MM.1S (cell line): ENCODE measurements around the gene TACO1.

Source experiments
- DNase-seq: peaks from one replicate; pipeline ENCODE4 v3.0.0-alpha.2; 2015
- H2AFZ ChIP-seq: fragments of 300-600 bp; sonication (generic); 2 replicates; pipeline ENCODE4 v1.6.0; 2016; ENCODE audit warnings: antibody characterized with exemption, low read length
- H3F3A ChIP-seq: fragments of 300-600 bp; sonication (generic); 2 replicates; pipeline ENCODE4 v1.6.1; 2016; ENCODE audit warnings: mild to moderate bottlenecking, antibody characterized with exemption, low read length, moderate library complexity, mixed read lengths; ENCODE audit not compliant: insufficient read depth
- H3K27ac ChIP-seq: fragments of 300-600 bp; sonication (generic); 2 replicates; pipeline ENCODE4 v1.5.1; 2016; ENCODE audit warnings: mild to moderate bottlenecking, low read length
- H3K27me3 ChIP-seq: fragments of 300-600 bp; sonication (generic); replicated peaks from 2 replicates; pipeline ENCODE4 v1.6.0; 2016; ENCODE audit warnings: low read length; ENCODE audit not compliant: insufficient read depth
- H3K36me3 ChIP-seq: fragments of 300-600 bp; sonication (generic); replicated peaks from 2 replicates; pipeline ENCODE4 v1.6.1; 2016; ENCODE audit warnings: mild to moderate bottlenecking, low read length, mixed read lengths; ENCODE audit not compliant: insufficient read depth
- H3K4me1 ChIP-seq: fragments of 300-600 bp; sonication (generic); 2 replicates; pipeline ENCODE4 v1.6.1; 2016; ENCODE audit warnings: low read length, mixed read lengths
- H3K4me2 ChIP-seq: fragments of 300-600 bp; sonication (generic); 2 replicates; pipeline ENCODE4 v1.6.0; 2016; ENCODE audit warnings: low read depth, low read length
- H3K4me3 ChIP-seq: fragments of 300-600 bp; sonication (generic); 2 replicates; pipeline ENCODE4 v1.5.1; 2016; ENCODE audit warnings: low read length, mixed read lengths
- H3K79me2 ChIP-seq: fragments of 300-600 bp; sonication (generic); 2 replicates; pipeline ENCODE4 v1.6.1; 2016; ENCODE audit warnings: mixed run types, low read length, mixed read lengths
- H3K9ac ChIP-seq: fragments of 300-600 bp; sonication (generic); 2 replicates; pipeline ENCODE4 v1.6.1; 2016; ENCODE audit warnings: low read length, mixed read lengths
- H3K9me2 ChIP-seq: fragments of 300-600 bp; sonication (generic); replicated peaks from 2 replicates; pipeline ENCODE4 v1.6.1; 2016; ENCODE audit warnings: mild to moderate bottlenecking, low read length, mixed read lengths; ENCODE audit not compliant: insufficient read depth
- H3K9me3 ChIP-seq: fragments of 300-600 bp; sonication (generic); replicated peaks from 2 replicates; pipeline ENCODE4 v1.6.1; 2016; ENCODE audit warnings: mild to moderate bottlenecking, low read length, mixed read lengths; ENCODE audit not compliant: insufficient read depth
- H4K20me1 ChIP-seq: fragments of 300-600 bp; sonication (generic); 2 replicates; pipeline ENCODE4 v1.6.1; 2016; ENCODE audit warnings: mild to moderate bottlenecking, low read length, moderate library complexity, mixed read lengths; ENCODE audit not compliant: insufficient read depth
- EZH2 ChIP-seq: fragments of 300-600 bp; sonication (generic); optimal IDR thresholded peaks from 2 replicates; pipeline ENCODE3; 2017; ENCODE audit warnings: low read depth, mild to moderate bottlenecking, antibody characterized with exemption, low read length, mixed read lengths
- EZH2phosphoT487 ChIP-seq: fragments of 300-600 bp; sonication (generic); IDR thresholded peaks from 2 replicates; pipeline ENCODE4 v1.6.1; 2018; ENCODE audit warnings: antibody characterized with exemption, low read length
- TF ChIP-seq, protein P1 (sequence below): fragments of 300-600 bp; sonication (generic); IDR thresholded peaks from 2 replicates; pipeline ENCODE4 v1.5.1; 2016; ENCODE audit warnings: antibody characterized with exemption, low read length, mixed read lengths

TACO1 gene

DNA sequence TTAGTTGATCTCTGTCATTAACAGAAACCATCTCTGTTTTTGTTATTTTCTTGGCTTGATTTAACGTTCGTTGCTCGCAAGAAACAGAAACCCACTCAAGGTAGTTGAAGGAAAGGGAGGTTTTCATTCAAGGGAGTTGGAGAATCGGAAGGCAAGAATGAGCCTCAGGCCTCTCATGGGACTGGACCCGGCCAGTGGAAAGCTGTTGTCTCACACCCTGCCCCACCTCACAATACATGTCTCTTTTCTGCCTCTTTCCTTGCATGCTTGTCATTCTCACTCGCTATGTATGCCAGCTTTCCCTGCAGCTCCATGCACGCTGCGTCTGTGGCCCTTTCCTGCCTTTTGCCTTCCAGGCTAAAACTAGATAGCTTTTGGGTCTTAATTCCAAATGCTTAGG, 32.1 kb upstream of the TACO1 start:
- no peaks in the 10 kb centered on the region for H3K27me3 ChIP-seq
- no peaks in the 10 kb centered on the region for H3K36me3 ChIP-seq
- H4K20me1 ChIP-seq, result no peaks in the 10 kb centered on the region
- DNase-seq, result no peak
- no peaks in the 10 kb centered on the region for H3K9me3 ChIP-seq
- no peaks in the 10 kb centered on the region for H3K9me2 ChIP-seq
- H3K9ac ChIP-seq, result no peak overlapping the region
- no peaks in the 10 kb centered on the region for H3K4me1 ChIP-seq
- H3F3A ChIP-seq, result no peaks in the 10 kb centered on the region
- no peak overlapping the region for H2AFZ ChIP-seq
- H3K79me2 ChIP-seq, result peaks cover 81% of the 10 kb centered on the region
- H3K27ac ChIP-seq, result no peak overlapping the region
- H3K4me3 ChIP-seq, result no peak overlapping the region
- H3K4me2 ChIP-seq, result no peak overlapping the region
- TF ChIP-seq EZH2 (no peak), EZH2phosphoT487 (no peak)
- TF ChIP-seq, protein P1, sequence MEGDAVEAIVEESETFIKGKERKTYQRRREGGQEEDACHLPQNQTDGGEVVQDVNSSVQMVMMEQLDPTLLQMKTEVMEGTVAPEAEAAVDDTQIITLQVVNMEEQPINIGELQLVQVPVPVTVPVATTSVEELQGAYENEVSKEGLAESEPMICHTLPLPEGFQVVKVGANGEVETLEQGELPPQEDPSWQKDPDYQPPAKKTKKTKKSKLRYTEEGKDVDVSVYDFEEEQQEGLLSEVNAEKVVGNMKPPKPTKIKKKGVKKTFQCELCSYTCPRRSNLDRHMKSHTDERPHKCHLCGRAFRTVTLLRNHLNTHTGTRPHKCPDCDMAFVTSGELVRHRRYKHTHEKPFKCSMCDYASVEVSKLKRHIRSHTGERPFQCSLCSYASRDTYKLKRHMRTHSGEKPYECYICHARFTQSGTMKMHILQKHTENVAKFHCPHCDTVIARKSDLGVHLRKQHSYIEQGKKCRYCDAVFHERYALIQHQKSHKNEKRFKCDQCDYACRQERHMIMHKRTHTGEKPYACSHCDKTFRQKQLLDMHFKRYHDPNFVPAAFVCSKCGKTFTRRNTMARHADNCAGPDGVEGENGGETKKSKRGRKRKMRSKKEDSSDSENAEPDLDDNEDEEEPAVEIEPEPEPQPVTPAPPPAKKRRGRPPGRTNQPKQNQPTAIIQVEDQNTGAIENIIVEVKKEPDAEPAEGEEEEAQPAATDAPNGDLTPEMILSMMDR, result no peak

DNA sequence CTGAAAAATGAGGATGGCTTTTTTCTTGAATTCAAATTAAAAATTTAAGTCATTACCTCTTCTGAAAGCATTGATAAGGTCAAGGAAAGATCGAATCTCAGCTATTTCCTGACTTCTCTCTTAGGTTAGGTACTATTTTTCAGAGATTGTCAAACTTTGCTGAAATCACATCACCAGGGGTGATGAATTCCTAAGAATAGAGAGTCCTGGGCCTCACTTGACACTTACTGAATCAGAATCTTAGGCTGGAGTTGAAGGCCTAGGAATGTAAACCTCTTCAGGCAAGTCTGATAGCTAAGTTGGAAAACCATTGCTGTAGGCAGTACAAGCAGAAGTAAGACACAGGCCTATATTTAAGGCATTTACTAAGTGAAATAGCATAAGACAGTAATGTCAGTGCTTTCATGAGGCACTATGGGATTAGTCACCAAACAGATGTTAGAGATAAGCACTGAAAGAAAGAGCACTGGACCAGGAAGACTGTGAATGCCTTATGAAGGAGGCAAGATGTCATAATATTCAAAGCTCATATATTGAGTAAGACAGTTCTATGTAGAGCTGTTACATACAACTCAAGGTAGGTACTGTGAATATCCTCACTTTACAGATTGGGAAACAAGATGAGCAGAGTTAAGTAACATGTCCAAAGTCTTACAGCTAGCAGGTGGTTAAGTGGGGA, 28.9 kb upstream of the TACO1 start:
- H4K20me1 ChIP-seq, result 0 out of 2 replicates have a peak, but pooled peaks cover 3% of the 10 kb centered on the region
- no peak overlapping the region for H3K27ac ChIP-seq
- H3F3A ChIP-seq, result no peaks in the 10 kb centered on the region

DNA sequence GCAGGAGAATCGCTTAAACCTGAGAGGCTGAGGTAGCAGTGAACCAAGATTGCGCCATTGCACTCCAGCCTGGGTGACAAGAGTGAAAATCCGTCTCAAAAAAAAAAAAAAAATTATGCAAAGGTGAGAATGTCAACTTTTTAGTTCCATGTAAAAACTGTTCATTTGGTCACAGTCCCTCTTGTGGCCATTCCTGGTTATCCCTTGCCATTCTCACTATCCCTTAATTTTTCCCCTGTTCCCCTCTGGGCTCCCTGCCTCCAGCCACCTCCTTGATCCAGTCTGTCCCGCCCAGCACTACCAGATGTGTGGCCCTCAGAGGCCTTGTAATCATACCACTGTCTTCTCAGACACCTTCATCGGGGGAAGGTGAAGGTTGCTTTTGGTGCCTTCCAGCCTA, 27.1 kb upstream of the TACO1 start:
- Histone ChIP-seq H3K27ac (no peak overlapping the region), H3K4me3 (no peak overlapping the region), H2AFZ (no peak overlapping the region), H3K79me2 (peaks cover 74% of the 10 kb centered on the region), H3K4me1 (no peaks in the 10 kb centered on the region), H3K9ac (no peak overlapping the region), H3K27me3 (no peaks in the 10 kb centered on the region), H4K20me1 (peaks cover 8% of the 10 kb centered on the region; the same call in 1 of the 2 replicates), H3K4me2 (no peak overlapping the region), H3F3A (no peaks in the 10 kb centered on the region), H3K36me3 (no peaks in the 10 kb centered on the region), H3K9me3 (no peaks in the 10 kb centered on the region), H3K9me2 (no peaks in the 10 kb centered on the region)
- DNase-seq, result no peak
- TF ChIP-seq EZH2, result no peak
- TF ChIP-seq, protein P1, result peak; percentile 5; the same call in 1 of the 2 replicates

More for the DNA sequence above, 28.9 kb upstream of the TACO1 start:
- TF ChIP-seq, protein P1, result no peak
- no peak for TF ChIP-seq EZH2
- TF ChIP-seq EZH2phosphoT487, result no peak
- H3K4me3 ChIP-seq, result no peak overlapping the region
- H3K79me2 ChIP-seq, result peaks cover 77% of the 10 kb centered on the region
- H3K27me3 ChIP-seq, result no peaks in the 10 kb centered on the region
- no peaks in the 10 kb centered on the region for H3K4me1 ChIP-seq
- DNase-seq, result no peak
- no peaks in the 10 kb centered on the region for H3K36me3 ChIP-seq
- no peaks in the 10 kb centered on the region for H3K9me2 ChIP-seq
- H3K9ac ChIP-seq, result no peak overlapping the region
- no peak overlapping the region for H3K4me2 ChIP-seq
- no peaks in the 10 kb centered on the region for H3K9me3 ChIP-seq
- no peak overlapping the region for H2AFZ ChIP-seq
